Kidney epithelial cell (primary cell): ENCODE measurements around the gene LTBP1. TPM values are rescaled to one million over a fixed set of nuclear protein-coding genes. Genes with fewer than 3 reads are reported as not detected.
A peak's percentile ranks its signal among the peaks of the same experiment; 100 is the strongest.

Source experiments
- DNase-seq: peaks from one replicate; pipeline ENCODE4 v3.0.0-alpha.2; 2010; ENCODE audit warnings: low read depth
- H3K27me3 ChIP-seq: 2 replicates; pipeline ENCODE4 v1.6.0; 2011; ENCODE audit warnings: low read length; ENCODE audit not compliant: control insufficient read depth, insufficient read depth
- H3K36me3 ChIP-seq: 2 replicates; pipeline ENCODE4 v1.5.1; 2011; ENCODE audit warnings: low read length; ENCODE audit not compliant: control insufficient read depth, insufficient read depth
- H3K4me3 ChIP-seq: 2 replicates; pipeline ENCODE4 v1.5.1; 2011; ENCODE audit warnings: low read depth, mild to moderate bottlenecking, control low read depth, low read length
- total RNA-seq: library from RNA; depleted of rRNA; stranded (reverse); fragments of >200 nt; gene quantifications from 2 replicates; pipeline ENCODE4 v1.2.3, GENCODE V29; 2015
- TF ChIP-seq, protein P1 (sequence below): IDR thresholded peaks from 2 replicates; pipeline ENCODE4 v1.5.1; 2011; ENCODE audit warnings: mild to moderate bottlenecking, moderate library complexity, low read length, control low read depth, inconsistent platforms; ENCODE audit not compliant: insufficient read depth, poor library complexity, severe bottlenecking

Gene LTBP1
- total RNA-seq, 1 donor from 2014 or later, result 39.3 TPM

DNA sequence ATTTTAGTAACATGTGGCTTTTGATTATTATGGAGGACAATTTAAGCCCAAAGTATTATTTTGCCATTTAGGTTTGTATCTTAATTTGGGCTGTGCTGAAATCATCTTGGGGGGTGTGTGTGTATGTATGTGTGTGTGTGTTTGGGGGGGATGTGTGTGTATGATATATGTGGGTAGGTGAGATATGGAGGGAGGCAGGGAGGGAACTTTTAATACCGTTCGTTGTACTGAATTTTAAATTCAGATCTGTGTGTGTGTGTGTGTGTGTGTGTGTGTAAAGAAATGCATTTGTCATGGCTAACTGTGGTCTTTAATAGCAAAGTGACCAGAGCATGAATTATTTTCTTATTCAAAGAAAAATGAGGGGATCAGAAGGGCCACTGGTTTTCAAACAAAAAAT lies 113.7 kb downstream of the LTBP1 start:
- no peaks in the 10 kb centered on the region for H3K36me3 ChIP-seq
- no peak for DNase-seq
- no peak overlapping the region for H3K4me3 ChIP-seq
- TF ChIP-seq, protein P1, sequence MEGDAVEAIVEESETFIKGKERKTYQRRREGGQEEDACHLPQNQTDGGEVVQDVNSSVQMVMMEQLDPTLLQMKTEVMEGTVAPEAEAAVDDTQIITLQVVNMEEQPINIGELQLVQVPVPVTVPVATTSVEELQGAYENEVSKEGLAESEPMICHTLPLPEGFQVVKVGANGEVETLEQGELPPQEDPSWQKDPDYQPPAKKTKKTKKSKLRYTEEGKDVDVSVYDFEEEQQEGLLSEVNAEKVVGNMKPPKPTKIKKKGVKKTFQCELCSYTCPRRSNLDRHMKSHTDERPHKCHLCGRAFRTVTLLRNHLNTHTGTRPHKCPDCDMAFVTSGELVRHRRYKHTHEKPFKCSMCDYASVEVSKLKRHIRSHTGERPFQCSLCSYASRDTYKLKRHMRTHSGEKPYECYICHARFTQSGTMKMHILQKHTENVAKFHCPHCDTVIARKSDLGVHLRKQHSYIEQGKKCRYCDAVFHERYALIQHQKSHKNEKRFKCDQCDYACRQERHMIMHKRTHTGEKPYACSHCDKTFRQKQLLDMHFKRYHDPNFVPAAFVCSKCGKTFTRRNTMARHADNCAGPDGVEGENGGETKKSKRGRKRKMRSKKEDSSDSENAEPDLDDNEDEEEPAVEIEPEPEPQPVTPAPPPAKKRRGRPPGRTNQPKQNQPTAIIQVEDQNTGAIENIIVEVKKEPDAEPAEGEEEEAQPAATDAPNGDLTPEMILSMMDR, result no peak
- H3K27me3 ChIP-seq, result no peaks in the 10 kb centered on the region

DNA sequence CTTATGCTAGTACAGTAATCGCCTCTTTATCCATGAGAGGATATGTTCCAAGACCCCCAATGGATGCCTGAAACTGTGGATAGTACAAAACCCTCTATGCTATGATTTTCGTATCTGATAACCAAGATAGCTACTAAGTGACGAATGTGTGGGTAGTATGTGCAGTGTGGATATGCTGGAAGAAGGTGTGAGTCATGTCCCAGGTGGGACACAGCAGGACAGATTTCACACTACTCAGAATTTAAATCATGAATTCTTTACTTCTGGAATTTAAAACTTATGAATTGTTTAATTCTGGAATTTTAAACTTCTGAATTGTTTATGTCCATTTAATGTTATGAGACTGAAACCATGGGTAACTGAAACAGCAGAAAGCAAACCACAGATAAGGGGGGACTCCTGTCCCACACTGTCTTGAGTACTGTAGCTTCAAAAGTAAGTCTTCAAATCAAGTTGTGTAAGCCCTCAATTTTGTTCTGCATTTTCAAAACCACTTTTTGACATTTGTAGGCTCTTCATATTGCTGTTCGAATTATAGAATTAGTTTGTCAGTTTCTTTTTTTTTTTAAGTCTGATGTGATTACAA lies 116.0 kb downstream of the LTBP1 start:
- no peak overlapping the region for H3K4me3 ChIP-seq
- H3K36me3 ChIP-seq, result no peaks in the 10 kb centered on the region
- H3K27me3 ChIP-seq, result no peaks in the 10 kb centered on the region
- no peak for DNase-seq
- TF ChIP-seq, protein P1, result no peak

DNA sequence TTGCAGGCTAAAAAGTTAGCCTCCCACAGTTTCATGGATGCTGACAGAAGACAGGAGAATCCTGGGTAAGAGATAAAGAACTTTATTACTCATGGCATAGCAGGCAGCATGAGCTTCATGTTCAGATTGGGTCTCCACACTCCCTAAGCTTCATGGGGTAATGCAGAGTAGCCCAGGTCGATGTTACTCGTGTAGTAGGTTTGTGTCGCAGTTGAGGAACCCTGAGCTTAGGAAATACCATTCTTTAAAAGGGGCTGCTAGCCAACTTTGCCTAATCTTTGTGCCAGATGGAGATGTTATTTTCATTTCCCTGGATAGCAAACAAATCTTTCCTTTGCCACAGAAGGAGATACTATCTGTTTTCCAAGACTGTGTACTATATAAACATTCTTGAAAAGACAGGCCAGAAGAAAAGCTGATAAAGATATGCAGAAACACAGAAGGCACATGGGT lies 117.6 kb downstream of the LTBP1 start:
- no peak overlapping the region for H3K4me3 ChIP-seq
- TF ChIP-seq, protein P1, result no peak
- no peaks in the 10 kb centered on the region for H3K27me3 ChIP-seq
- H3K36me3 ChIP-seq, result no peaks in the 10 kb centered on the region
- no peak for DNase-seq

DNA sequence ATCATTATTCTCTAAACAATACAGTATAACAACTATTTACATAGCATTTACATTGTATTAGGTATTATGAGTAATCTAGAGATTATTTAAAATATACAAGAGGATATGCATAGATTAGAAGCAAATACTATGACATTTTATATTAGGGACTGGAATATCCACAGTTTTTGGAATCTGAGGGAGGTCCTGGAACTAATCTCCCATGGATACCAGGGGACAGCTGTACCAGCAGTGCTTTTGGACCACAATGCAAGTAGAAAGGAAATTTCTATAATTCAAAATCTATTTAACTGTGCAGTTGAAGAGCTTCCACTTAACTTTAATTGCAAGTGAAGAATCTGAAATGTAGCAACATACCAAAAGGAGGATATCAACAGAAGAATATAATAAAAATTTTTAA lies 120.8 kb downstream of the LTBP1 start:
- no peaks in the 10 kb centered on the region for H3K36me3 ChIP-seq
- H3K4me3 ChIP-seq, result no peak overlapping the region
- TF ChIP-seq, protein P1, result no peak
- no peak for DNase-seq
- H3K27me3 ChIP-seq, result no peaks in the 10 kb centered on the region

DNA sequence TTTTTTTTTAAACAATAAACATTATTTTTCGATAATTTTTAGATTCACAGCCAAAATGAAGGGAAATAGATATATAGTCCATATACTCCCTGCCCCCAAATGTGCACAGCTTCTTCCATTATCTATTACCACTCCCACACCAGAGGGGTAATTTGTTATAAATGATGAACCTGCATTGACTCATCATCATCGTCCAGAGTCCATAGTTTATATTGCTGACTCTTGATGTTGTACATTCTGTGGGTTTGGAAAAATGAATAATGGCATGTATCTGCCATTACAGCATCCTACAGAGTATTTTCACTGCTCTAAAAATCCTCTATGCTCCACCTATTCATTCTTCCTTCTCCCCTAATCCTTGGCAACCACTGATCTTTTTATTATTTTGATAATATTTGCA lies 121.5 kb downstream of the LTBP1 start:
- H3K27me3 ChIP-seq, result no peaks in the 10 kb centered on the region
- no peak overlapping the region for H3K4me3 ChIP-seq
- DNase-seq, result no peak
- TF ChIP-seq, protein P1, result no peak
- H3K36me3 ChIP-seq, result no peaks in the 10 kb centered on the region

DNA sequence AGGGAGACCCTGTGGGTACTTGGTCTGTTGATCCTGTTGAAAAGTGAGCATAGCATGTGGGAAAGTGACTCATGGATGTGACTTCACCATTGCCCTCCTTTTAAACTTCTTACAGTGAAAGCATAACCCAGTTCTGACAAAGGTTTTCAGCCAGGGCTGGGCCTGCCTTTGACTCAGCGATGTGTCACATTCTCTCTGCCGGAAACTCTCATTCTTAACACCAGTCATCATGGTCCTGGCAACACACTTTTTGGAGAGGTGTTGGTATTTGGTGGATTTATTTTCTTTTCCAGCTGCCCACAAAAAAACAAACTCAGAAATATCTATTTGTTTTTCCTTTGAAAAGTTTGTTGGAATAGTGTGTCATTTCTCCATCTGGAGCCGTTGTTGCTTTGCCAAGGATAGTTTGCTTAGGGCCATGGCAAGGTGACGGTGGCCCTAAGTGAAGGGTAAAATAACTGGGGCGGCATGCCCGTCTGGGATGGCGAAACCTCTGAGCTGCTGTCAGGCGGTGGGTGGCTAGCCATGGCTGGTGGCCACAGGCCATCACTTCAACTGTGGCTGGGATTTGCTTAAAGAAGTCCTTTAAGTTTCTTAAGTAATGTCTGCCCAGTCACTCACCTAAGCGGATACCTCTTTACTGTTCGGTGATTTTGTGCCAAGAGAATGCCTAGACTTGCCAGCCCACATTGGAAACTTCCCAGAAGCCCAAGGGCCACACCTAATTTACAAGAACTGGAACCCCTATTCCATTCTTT lies 123.3 kb downstream of the LTBP1 start:
- no peaks in the 10 kb centered on the region for H3K36me3 ChIP-seq
- TF ChIP-seq, protein P1, result no peak
- H3K4me3 ChIP-seq, result no peak overlapping the region
- H3K27me3 ChIP-seq, result no peaks in the 10 kb centered on the region
- peak; percentile 95 for DNase-seq
